ENCODE results near the gene SORCS2. TPM values are rescaled to one million over a fixed set of nuclear protein-coding genes. Genes with fewer than 3 reads are reported as not detected.

SORCS2 gene
- total RNA-seq, 1 experiment from 2014 or later: 0.05 TPM

DNA sequence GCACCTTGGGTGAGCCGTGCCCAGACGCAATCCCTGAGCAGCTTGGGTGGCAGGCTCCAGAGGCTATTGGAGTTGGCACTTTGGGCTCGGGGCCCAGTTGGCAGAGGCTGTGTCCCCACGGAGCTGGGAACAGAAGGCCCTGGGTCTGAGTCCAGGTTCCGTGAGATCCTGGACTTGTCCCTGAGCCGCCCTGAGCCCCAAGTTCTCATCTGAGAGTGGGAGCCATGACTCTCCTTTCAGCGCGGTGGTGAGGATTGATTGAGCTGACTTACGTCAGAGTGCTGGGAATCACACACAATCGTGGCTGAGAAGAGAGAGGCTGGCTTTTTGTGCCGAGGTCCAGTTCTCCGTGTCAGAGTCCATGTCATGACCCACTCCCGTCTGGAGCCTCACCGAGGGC lies 144.4 kb downstream of the SORCS2 start:
- Histone ChIP-seq H3K27ac (no peak overlapping the region), H3K36me3 (no peaks in the 10 kb centered on the region), H3K27me3 (replicated peaks) (no peaks in the 10 kb centered on the region), H3K4me3 (no peak overlapping the region), H3K9me3 (replicated peaks) (no peaks in the 10 kb centered on the region), H3K4me1 (replicated peaks) (peaks cover 9% of the 10 kb centered on the region)
- DNase-seq (ENCODE audit: low read depth in 1 of 2, low spot score in 2 of 2): no peak

- no peaks in the 10 kb centered on the region for H3K36me3 ChIP-seq
- no peaks in the 10 kb centered on the region for H3K27me3 ChIP-seq (replicated peaks)
- H3K4me3 ChIP-seq: no peak overlapping the region
- H3K4me1 ChIP-seq (replicated peaks): peaks cover 6% of the 10 kb centered on the region
- DNase-seq (ENCODE audit: low read depth in 1 of 2, low spot score in 2 of 2): no peak
- no peak overlapping the region for H3K27ac ChIP-seq
- no peaks in the 10 kb centered on the region for H3K9me3 ChIP-seq (replicated peaks)
Measured at GRCh38 chr4:7337196-7338058, 145.1 kb downstream of the SORCS2 start.

- Histone ChIP-seq H3K4me1 (replicated peaks) (peaks cover 6% of the 10 kb centered on the region), H3K9me3 (replicated peaks) (no peaks in the 10 kb centered on the region), H3K27ac (no peak overlapping the region), H3K36me3 (no peaks in the 10 kb centered on the region), H3K4me3 (no peak overlapping the region), H3K27me3 (replicated peaks) (no peaks in the 10 kb centered on the region)
- DNase-seq (ENCODE audit: low read depth in 1 of 2, low spot score in 2 of 2): no peak
Measured at GRCh38 chr4:7338059-7338452, 145.7 kb downstream of the SORCS2 start.

GRCh38 chr4:7338876-7339623 lies 146.7 kb downstream of the SORCS2 start:
- H3K9me3 ChIP-seq (replicated peaks): no peaks in the 10 kb centered on the region
- peaks cover 6% of the 10 kb centered on the region for H3K4me1 ChIP-seq (replicated peaks)
- H3K36me3 ChIP-seq: no peaks in the 10 kb centered on the region
- H3K4me3 ChIP-seq: no peak overlapping the region
- DNase-seq (ENCODE audit: low read depth in 1 of 2, low spot score in 2 of 2): no peak
- no peaks in the 10 kb centered on the region for H3K27me3 ChIP-seq (replicated peaks)
- H3K27ac ChIP-seq: no peak overlapping the region

DNA sequence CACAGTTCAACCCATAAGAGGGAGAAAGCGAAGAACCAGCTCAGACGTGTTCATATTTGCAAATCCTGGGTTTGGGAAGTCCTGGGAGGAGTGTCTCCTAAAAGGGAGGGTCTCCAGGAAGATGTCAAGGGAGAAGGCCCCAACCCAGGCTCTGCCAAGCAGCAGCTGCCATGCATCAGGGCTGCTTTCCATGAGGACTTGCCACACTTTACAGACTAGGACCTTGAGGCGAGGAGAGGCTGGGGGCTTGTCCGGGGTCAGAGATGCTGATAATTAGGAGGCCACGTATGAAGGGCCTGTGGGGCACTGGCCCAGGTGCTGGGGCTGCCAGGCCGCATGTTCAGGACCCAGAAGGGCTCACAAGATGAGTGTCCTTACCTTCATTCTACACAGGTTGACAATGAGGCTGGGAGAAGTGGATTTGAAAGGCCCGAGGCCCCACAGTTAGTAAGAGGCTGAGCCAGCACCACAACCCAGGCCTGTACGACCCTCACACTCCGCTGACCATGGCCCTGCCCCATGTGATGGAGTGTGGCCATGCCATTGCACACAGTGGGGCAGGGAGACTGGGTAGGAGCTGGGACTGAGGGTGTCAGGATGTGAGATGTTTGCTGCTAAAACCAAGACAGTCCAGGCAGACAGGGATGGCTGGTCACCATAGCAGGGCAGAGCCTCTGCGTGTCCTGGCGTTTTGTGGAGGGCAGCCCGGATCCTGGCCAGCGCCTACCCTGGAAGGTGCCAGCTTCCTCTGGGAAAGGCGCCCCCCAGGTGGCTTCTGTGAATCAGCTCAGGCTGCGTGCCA lies 147.6 kb downstream of the SORCS2 start:
- Histone ChIP-seq H3K27me3 (replicated peaks) (no peaks in the 10 kb centered on the region), H3K9me3 (replicated peaks) (no peaks in the 10 kb centered on the region), H3K36me3 (no peaks in the 10 kb centered on the region), H3K27ac (no peak overlapping the region), H3K4me1 (replicated peaks) (peaks cover 6% of the 10 kb centered on the region), H3K4me3 (no peak overlapping the region)
- DNase-seq (ENCODE audit: low read depth in 1 of 2, low spot score in 2 of 2): no peak

- Histone ChIP-seq H3K36me3 (no peaks in the 10 kb centered on the region), H3K27me3 (replicated peaks) (no peaks in the 10 kb centered on the region), H3K4me1 (replicated peaks) (peaks cover under 1% of the 10 kb centered on the region; the same call in 1 of the 2 replicates), H3K4me3 (no peak overlapping the region), H3K27ac (no peak overlapping the region), H3K9me3 (replicated peaks) (no peaks in the 10 kb centered on the region)
- no peak for DNase-seq (ENCODE audit: low read depth in 1 of 2, low spot score in 2 of 2)
Measured at GRCh38 chr4:7340553-7341433, 148.5 kb downstream of the SORCS2 start.

GRCh38 chr4:7341491-7342222 lies 149.3 kb downstream of the SORCS2 start:
- Histone ChIP-seq H3K27ac (no peak overlapping the region), H3K27me3 (replicated peaks) (no peaks in the 10 kb centered on the region), H3K4me1 (replicated peaks) (no peaks in the 10 kb centered on the region), H3K9me3 (replicated peaks) (no peaks in the 10 kb centered on the region), H3K4me3 (no peak overlapping the region), H3K36me3 (no peaks in the 10 kb centered on the region)
- DNase-seq (ENCODE audit: low read depth in 1 of 2, low spot score in 2 of 2): no peak

DNA sequence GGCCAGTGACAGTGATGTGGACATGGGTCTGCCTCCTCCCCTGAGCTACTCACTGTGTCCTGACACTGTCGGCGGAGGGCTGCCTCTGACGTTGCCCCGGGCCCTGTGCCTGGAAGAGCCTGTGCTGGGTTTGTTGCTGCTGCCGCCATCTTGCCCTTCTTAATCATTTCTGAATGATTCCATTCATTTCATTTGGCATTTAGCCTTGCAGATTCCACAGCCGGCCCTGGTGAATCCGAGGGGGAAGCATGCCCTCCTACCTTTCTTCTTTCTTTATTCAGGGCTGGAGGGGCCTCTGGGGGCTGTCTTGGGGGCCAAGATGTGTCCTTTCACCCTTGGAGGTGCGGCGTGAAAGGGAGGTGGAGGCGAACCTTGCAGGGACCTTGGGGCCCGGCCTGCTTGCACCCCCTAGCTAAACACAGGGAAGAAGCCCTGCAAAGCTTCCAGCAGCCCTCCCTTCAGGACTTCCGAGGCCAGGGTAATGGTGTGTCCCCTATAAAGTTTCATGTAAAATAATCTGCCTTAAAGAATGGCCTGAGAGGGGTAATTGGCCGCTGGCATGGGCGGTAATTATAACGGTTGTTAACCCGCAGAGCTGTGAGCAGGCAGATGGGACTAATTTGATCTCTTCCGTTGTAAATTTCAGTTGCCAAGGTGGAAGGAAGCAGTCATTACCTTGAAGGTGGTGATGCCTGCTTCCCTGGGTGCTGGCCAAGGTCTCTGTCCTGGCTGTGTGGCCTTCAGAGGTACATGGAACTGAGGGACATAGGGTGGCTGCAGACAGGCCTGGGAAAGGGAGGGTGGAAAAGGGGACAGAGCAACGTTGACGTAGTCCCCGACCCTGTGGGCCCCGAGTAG lies 150.1 kb downstream of the SORCS2 start:
- DNase-seq (ENCODE audit: low read depth in 1 of 2, low spot score in 2 of 2): no peak
- H3K9me3 ChIP-seq (replicated peaks): no peaks in the 10 kb centered on the region
- no peaks in the 10 kb centered on the region for H3K36me3 ChIP-seq
- no peaks in the 10 kb centered on the region for H3K4me1 ChIP-seq (replicated peaks)
- no peaks in the 10 kb centered on the region for H3K27me3 ChIP-seq (replicated peaks)
- no peak overlapping the region for H3K4me3 ChIP-seq
- H3K27ac ChIP-seq: no peak overlapping the region

GRCh38 chr4:7343081-7343655 lies 150.8 kb downstream of the SORCS2 start:
- Histone ChIP-seq H3K9me3 (replicated peaks) (no peaks in the 10 kb centered on the region), H3K27ac (no peak overlapping the region), H3K36me3 (no peaks in the 10 kb centered on the region), H3K4me1 (replicated peaks) (no peaks in the 10 kb centered on the region), H3K27me3 (replicated peaks) (no peaks in the 10 kb centered on the region), H3K4me3 (no peak overlapping the region)
- no peak for DNase-seq (ENCODE audit: low read depth in 1 of 2, low spot score in 2 of 2)

DNA sequence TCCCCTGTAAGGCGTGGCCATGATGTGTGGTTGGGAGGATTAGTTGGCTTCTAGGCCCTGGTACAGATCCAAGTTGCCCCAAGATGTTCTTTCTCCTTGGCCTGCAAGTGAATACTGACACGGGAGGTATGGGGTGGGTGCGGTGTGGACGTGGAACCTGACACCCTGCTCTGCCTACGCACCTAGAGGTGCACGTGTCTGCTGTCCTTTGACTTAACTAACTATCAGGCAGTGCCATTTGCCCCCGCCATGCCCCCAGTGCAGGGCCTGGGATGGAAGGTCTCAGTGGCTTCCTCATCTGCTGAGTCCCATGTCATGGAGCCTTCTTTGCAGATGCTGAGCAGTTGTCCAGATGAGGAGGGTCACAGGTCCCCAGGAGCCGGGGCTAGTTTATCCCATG lies 151.6 kb downstream of the SORCS2 start:
- Histone ChIP-seq H3K27ac (no peak overlapping the region), H3K4me3 (no peak overlapping the region), H3K9me3 (replicated peaks) (no peaks in the 10 kb centered on the region), H3K4me1 (replicated peaks) (no peaks in the 10 kb centered on the region), H3K27me3 (replicated peaks) (no peaks in the 10 kb centered on the region), H3K36me3 (no peaks in the 10 kb centered on the region)
- no peak for DNase-seq (ENCODE audit: low read depth in 1 of 2, low spot score in 2 of 2)

- Histone ChIP-seq H3K27ac (no peak overlapping the region), H3K9me3 (replicated peaks) (no peaks in the 10 kb centered on the region), H3K4me3 (no peak overlapping the region), H3K27me3 (replicated peaks) (no peaks in the 10 kb centered on the region), H3K36me3 (no peaks in the 10 kb centered on the region), H3K4me1 (replicated peaks) (no peaks in the 10 kb centered on the region)
- DNase-seq (ENCODE audit: low read depth in 1 of 2, low spot score in 2 of 2): no peak
Measured at GRCh38 chr4:7344636-7345155, 152.4 kb downstream of the SORCS2 start.
